Measurements from ENCODE around the gene MED29.

- TF ChIP-seq POLR2AphosphoS5 (IDR thresholded peaks at IDR 0.05; ENCODE audit: low read depth, low read length): no peak
- no peak for TF ChIP-seq REST (IDR thresholded peaks at IDR 0.05; ENCODE audit: insufficient read depth in 1 of 2, low read depth in 2 of 2, low read length in 2 of 2)
- no peak for TF ChIP-seq TAF1 (IDR thresholded peaks at IDR 0.05; ENCODE audit: borderline replicate concordance, insufficient read depth, low read length)
- TF ChIP-seq SIN3A (IDR thresholded peaks at IDR 0.05; ENCODE audit: borderline replicate concordance, insufficient read depth, low read length): no peak
Measured at GRCh38 chr19:39365531-39365930, 25.6 kb upstream of the MED29 start.
